Islet of Langerhans (tissue), 1 donor: ENCODE results near the gene SLC26A2.
"Not testable (repeated sequence)": the region's sequence is repeated elsewhere in the genome, so short reads cannot be mapped to it uniquely, and the experiment has no call there.

Experiments
- FAIRE-seq: peaks from one replicate; lab custom pipeline; 2011; peaks lifted over from hg19 to GRCh38; lab: Jason Lieb, UNC

The SLC26A2 gene

DNA sequence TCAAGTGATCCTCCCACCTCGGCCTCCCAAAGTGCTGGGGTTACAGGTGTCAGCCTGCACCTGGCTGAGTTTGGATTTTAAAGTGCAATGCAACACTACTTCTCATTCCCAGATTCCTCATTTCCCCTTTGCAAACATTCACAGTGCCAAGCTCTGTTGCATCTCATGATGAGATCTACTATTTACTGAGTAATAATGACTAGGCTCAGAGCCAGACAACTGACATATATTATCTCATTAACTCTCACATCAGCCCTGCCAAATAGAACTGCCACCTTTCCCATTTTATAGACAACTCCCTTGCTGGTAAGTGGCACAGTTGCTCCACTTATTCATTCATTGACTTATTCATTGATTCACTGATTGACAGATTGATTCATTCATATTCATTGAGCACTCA is 22.9 kb upstream of the SLC26A2 start:
- no peak for FAIRE-seq

DNA sequence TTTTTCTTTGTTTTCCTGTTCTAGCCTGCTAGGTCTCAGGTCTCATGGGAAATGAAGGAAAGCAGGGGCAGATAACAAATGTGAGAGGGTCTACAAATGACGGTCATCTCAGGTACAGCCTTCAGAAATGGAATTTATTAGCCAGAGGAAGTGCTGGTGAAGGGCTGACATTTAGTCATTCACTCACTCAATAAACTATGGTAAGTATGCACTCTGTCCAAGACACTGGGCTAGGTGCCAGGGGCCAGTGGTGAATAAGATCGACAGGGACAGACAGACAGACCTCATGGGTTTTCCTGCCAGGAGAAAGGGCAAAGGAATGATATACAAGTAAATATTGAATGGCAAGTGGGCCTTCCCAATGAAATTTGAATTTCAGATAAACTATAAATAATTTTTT is 22.3 kb upstream of the SLC26A2 start:
- no peak for FAIRE-seq

DNA sequence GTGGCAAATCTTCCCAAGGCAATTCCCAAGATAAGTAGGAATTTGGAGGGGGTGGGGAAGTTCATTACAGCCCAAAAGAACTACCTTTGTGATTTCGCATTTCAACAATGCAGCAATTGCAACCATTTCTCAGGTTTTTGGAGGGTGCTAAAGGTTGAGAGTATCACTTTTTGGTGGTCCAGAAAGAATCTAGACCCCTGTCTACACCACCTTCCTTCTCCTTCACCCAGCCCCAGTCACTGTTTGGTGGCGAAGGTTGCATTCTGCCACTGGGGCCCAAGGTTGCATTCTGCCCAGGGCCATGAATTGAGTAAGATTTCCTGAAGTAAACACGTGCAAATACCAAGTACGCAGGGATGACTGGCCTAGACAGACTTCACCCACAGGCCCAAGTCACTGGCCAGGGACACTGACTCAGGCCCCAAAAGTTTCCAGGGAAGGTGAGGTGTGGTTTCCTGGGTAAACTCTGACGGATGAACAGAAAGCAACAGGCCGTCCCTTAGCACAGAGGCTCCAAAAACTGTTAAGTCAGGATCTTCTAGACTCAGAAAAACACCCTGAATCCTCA is 21.7 kb upstream of the SLC26A2 start:
- no peak for FAIRE-seq

DNA sequence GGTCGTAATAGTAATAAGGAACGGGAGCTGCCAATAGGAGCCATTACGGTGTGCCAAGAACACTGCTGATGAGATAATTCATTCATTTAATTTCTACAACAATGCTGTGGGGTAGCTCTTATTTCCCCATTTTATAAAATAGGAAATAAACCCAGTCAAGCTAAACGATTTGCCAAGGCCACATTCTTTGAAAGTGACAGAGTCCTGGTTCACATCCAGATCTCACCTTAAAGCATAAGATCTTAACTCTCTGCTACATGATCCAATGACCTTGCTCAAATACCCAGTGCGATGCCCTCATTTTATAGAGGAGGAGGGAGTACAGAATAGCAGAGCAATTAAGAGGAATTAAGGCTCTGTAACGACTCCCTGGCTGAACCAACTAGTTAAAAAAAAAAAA is 21.0 kb upstream of the SLC26A2 start:
- no peak for FAIRE-seq

DNA sequence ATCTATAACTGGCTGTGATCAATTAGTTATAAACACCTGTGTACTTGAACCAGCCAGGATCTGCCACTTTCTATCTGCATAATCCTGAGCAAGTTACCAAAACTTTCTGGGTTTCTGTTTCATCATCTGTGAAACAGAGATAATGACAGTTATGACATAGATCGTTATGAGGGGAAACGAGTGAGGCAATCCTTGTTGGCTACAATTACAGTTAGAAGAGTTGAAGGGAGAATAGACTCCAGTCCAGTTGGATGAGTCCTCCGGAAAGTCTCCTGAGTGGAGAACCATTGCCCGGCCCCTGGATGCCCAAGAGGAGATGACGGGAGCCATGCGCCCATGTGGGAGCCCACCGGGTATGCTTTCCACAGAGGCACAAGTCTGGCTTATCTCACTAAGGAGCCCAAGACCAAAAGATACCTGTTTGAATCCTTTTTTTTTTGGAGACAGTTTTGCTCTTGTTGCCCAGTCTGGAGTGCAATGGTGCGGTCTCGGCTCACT is 20.4 kb upstream of the SLC26A2 start:
- FAIRE-seq = no peak

DNA sequence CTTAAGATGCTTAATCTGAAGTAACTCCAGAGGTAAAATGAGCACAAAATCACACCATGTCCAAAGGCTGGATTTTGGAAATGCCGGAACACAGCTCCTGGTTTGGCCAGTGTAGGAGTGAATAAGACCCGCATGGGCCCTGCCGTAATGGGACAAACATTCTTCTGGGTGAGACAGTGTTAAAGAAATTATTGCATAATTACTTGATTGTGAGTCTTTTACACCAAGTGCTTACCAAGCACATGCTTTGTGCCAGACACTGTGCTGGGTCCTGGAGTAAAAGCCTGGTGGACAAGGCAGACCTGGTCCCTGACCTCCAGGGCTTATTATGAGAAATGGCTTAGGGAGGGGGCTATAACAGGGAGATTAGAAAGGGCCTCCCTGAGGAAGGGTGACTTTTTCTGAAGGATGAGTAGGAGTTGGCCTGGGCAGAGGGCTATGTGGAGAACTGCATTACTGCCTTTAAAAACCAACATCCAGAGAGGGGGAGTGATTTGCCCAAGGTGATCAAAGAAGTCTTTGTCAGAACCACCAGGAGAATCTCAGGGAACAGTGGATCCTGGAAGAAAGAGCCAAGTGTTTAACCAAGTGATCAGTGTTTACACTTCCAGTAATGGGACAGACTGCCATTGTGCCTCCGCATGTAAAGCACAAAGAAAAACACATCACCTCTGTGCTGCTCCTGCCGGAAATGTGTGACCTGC is 19.5 kb upstream of the SLC26A2 start:
- FAIRE-seq = no peak

DNA sequence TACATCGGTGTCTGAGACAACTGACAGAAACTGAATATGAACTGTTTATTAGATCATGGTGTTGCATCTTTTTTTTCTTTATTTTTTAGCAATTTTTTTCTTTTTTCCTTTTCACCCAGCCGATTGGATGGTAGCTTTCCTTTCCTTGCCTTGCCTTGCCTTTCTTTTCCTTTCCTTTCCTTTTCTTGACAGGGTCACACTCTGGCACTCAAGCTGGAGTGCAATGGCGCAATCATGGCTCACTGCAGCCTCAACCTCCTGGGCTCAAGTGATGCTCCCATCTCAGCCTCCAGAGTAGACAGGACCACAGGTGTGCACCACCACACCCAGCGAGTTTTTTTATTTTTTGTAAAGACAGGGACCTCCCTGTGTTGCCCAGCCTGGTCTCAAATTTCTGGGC is 18.8 kb upstream of the SLC26A2 start:
- no peak for FAIRE-seq

DNA sequence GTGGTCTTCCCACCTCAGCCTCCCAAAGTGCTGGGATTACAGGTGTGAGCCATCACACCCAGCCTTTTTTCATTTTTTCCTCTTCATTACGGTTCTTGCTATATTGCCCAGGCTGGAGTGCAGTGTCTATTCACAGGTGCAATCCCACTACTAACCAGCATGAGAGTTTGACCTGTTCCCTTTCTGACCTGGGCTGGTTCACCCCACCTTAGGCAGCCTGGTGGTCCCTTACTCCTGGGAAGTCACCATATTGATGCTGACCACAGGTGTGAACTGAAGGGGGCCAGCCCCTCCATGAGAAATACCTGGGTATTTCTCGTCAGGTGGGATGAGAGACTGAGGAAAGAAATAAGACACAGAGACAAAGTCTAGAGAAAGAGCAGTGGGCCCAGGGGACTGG is 18.4 kb upstream of the SLC26A2 start:
- no peak for FAIRE-seq

DNA sequence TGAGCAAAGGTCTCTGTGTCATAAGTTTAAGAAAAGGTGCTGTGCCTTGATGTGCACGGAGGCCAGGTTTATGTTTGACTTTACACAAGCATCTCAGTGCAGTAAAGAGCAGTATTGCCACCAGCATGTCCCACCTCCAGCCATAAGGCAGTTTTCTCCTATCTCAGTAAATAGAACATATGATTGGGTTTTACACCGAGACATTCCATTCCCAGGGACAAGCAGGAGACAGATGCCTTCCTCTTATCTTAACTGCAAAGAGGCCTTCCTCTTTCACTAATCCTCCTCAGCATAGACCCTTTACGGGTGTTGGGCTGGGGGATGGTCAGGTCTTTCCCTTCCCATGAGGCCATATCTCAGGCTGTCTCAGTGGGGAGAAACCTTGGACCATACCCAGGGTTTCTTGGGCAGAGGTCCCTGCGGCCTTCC is 17.8 kb upstream of the SLC26A2 start:
- FAIRE-seq = not testable (repeated sequence)

DNA sequence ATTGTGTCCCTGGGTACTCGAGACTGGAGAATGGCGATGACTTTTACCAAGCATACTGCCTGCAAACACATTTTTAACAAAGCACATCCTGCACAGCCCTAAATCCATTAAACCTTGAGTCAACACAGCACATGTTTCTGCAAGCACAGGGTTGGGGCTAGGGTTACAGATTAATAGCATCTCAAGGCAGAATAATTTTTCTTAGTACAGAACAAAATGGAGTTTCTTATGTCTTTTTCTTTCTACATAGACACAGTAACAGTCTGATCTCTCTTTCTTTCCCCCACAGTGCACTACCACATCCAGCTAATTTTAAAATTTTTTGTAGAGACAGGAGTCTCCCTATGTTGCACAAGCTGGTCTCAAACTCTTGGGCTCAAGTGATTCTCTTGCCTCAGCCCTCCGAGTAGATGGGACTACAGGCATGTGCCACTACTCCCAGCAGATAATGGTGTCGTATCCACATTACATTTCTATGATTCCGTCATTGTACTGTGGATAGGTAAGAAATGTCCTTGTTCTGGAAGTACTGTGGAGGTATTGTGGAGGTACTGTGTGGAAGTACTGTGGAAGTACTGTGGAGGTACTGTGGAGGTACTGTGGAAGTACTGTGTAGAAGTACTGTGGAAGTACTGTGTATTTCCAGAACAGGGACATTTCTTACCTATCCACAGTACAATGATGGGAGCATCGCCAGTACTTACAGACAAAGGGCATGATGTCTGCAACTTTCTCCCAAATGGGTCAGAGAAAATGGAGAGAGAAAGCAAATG is 17.2 kb upstream of the SLC26A2 start:
- not testable (repeated sequence) for FAIRE-seq

DNA sequence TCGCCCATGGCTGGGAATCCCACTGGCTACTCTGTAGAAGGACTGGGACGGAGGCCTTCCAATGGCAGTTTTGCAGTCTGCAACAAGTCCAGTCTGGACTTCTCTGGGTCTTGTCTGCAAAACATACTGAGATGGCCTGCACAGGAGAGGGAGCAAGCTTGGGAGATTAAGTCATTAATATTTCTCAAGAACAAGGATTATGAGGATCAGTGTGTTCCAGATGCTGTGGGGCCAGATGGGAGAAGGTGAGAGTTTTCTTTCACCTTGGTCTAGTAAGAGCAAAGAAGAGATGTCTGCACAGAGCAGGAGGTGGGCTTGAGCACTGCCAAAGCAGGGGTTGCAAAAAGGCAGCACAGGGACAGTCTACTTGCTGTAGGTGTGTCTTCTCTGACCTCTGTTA is 15.9 kb upstream of the SLC26A2 start, which contains the start of gene PDE6A:
Gene PDE6A, minus strand, starts transcription at position 128 of the 400 bp plus-strand sequence. Its CDS starts 120 bp downstream, at position 8.
- FAIRE-seq = no peak

DNA sequence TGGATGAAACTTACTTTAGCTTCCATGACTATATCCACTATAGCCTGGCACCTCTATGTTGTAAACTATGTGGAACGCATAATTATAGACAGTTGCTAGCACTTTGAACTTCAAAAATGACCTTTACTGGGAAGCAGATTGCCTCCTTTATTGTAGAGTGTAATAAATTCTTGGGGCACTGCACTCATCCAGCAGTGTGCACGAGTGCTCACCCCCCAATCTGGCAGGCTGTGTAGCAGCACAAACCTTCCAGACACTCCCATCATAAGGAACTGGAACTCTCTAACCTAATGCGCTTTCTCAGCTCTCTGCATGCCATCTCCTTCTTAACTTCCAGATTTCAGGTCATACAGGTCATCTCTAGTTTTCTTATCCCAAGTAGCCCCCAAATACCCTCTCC is 14.4 kb upstream of the SLC26A2 start:
- FAIRE-seq = no peak

DNA sequence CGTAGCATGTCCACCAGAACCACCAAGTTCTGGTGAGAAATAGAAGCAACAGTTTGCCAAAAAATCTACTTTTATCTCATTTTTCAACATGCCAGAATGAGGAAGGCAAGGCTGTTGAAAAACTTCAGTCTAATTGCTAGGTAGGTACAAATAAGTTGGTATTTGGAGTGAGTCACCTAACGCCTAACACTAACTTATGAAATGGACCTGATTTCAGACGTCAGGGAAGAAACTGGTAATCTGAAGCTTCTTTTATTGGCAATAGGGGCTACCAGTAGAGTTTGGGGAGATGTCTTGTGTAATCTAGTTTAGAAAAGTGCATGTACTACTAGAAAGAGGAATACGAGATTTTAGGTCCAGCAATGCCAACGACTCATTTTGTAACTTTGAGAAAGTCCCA is 11.6 kb upstream of the SLC26A2 start:
- no peak for FAIRE-seq

DNA sequence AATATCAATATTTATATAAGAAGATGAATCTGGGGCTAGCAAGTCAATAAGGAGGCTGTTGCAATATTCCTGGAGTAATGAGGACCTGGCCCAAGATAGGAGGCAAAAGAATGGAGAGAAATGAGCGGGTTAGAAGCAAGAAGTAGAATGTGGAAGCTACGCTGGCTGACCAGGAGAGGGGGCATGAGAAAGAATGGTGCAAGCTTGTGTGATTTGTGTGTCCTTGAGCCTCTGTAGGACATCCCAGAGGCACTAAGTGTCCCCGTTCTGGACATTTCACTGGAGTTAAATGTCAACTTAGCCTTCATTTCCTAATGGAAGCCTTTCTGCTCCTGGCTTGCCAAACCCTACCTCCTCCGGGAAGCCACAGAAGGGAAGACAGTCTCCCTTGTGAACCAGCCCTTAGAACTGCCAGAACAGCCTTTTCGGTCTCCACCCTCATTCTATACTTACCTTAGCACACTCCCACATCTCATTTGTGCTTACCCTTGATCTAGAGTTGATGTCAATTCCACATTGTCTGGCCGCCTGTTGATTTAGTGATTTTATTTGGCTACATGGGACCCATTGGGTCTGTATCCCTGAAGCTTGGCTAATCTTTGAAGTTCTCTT is 9.3 kb upstream of the SLC26A2 start:
- FAIRE-seq = no peak

DNA sequence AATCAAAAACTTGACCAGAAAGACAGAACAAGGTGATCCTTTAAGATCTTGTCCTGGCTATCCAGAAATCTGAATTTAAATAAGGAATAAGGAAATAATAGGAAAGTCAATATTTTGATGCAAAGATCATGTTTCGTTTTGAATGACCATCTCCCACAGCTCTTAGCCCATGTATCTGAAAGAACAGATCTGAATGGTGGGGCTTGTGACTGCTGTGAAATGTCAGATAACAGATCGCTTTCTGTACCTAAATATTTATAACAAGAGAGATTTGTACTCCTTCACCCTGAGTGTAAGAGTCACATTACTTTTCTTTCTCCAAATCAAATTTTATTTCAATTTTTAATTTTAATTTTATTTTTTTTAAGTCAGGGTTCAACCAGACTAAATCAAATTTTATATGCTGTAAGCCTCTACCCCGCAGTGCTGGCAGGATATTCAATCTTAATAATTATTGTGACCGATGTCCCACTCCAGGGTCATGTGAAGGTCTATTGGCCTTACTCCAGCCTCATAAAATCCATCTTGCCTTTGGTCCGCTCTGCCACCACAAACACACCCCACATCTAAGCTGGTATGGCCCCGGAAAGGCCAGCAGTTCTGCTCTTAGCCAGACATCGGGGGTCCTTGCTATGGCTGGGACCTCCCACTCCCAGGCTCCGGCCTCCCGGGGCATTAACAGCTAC is 7.0 kb upstream of the SLC26A2 start:
- FAIRE-seq = no peak

DNA sequence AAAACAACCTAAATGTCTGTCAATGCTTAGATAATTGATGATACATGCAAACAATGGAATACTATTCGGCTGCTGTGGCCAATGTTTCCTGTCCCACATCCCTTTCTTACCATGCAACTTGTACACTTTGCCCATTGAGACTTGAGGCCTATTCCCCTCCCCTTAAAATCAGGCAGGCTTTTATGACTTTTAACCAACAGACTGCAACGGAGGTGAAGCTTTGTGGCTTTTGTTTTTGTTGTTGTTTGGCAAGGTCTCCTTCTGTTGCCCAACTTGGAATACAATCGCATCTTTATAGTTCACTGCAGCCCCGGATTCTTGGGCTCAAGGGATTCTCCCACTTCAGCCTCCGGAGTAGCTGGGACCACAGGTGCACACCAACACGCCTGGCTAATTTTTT is 5.8 kb upstream of the SLC26A2 start:
- no peak for FAIRE-seq

DNA sequence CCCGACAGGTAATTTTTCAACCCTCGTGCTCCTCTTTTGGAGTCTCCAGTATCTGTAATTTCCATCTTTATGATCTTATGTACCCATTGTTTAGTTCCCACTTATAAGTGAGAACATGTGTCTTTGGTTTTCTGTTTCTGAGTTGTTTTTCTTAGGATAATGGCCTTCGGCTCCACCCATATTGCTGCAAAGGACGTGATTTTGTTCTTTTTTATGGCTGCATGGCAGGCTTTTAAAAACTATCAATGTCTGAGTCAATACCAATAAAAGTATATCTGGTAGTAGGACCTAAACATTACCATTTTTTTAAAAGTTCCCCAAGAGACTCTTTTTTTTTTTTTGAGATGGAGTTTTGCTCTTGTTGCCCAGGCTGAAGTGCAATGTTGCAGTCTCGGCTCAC is 3.9 kb upstream of the SLC26A2 start:
- FAIRE-seq = no peak

DNA sequence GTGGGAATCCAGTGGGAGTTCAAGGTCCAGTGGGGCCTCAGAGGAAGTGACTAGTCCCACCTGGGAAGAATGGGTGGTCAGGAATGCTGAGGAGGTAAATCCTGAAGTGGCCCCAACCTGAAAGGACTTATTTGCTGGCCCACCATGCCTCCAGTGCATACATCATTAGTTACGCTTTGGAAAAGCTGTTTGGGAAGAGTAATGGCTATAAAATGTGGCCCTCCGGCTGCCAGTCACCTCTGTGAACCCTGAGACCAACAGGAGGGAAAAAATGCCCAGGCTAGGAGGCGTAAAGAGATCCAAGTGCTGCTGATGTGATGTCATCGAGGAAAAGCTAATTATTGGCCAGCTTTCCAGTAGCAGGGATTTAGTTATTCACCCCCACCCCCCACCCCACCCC is 2.7 kb upstream of the SLC26A2 start:
- FAIRE-seq = no peak

DNA sequence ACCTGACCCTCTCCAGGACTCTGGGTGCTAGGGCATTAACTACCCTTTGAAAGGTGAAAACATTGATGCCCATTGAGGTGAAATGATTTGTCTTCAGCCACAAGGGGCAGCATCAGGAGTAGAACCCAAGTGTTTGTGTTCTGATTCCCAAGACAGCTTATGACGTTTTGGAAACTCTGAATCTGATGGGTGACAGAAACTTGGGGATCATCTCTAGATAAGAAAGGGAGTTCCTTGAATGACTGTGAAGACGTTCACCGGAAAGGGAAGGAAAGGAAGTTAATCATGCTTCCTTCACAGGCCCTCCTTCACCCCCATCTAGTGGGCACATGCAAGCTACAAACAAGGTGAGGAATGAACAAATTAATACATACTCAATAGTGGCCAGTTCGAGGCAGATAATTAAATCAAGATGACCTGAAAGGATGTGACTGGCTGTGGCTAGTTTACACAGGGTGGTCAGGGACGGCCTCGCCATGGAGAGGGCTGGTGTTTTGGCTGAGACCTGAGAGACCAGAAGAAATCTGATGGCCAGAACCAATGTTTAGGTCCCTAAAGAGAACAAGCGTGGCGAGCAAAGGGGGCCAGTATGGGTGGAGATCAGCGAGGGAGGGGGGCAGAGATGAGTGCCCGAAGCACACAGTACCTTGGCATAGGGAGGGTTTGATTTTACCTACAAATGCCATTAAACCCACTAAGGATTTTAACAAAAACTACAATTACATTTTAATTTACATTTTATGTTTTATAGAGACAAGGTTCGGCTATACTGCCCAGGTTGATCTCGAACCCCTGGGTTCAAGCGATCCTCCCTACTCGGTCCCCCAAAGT is 937 bp upstream of the SLC26A2 start:
- no peak for FAIRE-seq

DNA sequence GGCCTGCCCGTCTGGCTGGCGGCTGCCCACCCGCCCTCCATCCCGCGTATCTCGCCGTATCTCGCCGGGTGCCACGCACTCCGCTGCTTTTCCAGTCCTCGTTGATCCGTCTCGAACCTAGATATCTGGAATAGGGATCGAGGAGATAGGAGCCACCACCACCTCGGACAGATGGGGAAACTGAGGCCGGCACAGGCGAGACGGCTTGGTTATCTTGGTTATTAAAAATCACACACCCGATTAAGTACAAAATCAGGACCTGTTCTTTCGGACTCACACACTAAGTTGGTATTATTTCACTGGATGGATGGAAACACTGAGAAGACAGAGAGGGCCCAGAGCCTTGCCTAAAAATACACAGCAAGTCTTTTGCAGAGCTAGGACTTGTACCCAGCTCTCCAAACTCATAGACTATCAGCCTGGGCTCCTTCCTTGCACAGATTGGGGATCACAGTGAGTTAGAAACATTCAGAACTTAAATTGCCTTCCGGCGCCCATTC is 678 bp downstream of the SLC26A2 start:
- no peak for FAIRE-seq

DNA sequence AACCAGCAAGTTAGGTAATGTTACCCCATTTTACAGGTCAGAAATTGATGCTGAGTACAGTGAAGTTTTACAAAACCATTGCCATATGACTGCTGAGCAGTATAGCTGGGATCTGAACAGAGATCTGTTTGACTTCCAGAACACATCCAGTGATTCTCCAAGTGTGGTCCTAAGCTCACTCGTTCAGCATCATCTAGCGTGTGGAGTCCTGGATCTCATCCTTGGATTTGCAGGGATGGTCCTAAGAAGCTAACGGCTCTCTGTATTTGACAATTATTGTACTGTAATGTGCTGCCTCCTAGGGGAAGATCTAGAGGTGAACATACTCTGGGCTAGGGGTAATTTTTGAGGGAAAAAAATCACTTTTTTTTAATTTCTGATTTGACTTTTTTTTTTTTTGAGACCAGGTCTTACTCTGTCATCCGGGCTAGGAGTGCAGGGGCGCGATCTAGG is 1.4 kb downstream of the SLC26A2 start:
- no peak for FAIRE-seq
